ENCODE measurements around the gene XRCC6. TPM values are rescaled to one million over a fixed set of nuclear protein-coding genes. Genes with fewer than 3 reads are reported as not detected.
"Not testable (repeated sequence)": the region's sequence is repeated elsewhere in the genome, so short reads cannot be mapped to it uniquely, and the experiment has no call there.

The XRCC6 gene
- total RNA-seq, 1 donor: 251 TPM

DNA sequence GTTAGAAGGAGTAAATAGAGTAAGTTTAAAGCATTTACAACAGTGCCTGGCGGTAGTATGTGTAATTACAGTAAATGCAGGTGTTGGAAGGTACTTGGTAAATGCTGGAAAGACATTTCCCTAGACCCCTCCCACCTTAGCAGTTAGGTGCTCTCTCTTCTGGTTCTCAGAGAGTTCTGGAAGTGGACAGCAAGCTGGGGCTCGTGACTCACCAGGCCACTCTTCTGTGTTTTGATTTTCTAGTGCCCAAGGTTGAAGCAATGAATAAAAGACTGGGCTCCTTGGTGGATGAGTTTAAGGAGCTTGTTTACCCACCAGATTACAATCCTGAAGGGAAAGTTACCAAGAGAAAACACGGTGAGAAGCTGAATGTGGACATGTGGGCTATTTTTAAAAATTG lies 40.0 kb downstream of the XRCC6 start:
- Histone ChIP-seq H3K27ac (ENCODE audit: low read depth, low read length) (no peak overlapping the region), H3K4me1 (ENCODE audit: insufficient read depth, low read length) (no peaks in the 10 kb centered on the region), H3K9me3 (ENCODE audit: low read depth, low read length) (no peaks in the 10 kb centered on the region), H2AFZ (ENCODE audit: low read length) (no peak overlapping the region), H3K27me3 (ENCODE audit: insufficient read depth, low read length) (no peaks in the 10 kb centered on the region), H3K4me2 (ENCODE audit: insufficient read depth, low read length) (no peak overlapping the region), H3K36me3 (ENCODE audit: insufficient read depth, low read length) (peaks cover 89% of the 10 kb centered on the region), H3K79me2 (ENCODE audit: insufficient read depth, low read length) (peaks cover 4% of the 10 kb centered on the region), H3K4me3 (ENCODE audit: insufficient read depth, low read length) (no peak overlapping the region), H4K20me1 (ENCODE audit: insufficient read depth, low read length) (no peaks in the 10 kb centered on the region)
- no peak for DNase-seq (ENCODE audit: insufficient read length, low spot score, missing footprints)
- no peak for TF ChIP-seq CTCF (IDR thresholded peaks at IDR 0.05; ENCODE audit: extremely low read depth, low read depth, low read length)

GRCh38 chr22:41661713-41662112 lies 40.6 kb downstream of the XRCC6 start:
- no peaks in the 10 kb centered on the region for H3K27me3 ChIP-seq (ENCODE audit: insufficient read depth, low read length)
- no peaks in the 10 kb centered on the region for H3K9me3 ChIP-seq (ENCODE audit: low read depth, low read length)
- no peaks in the 10 kb centered on the region for H4K20me1 ChIP-seq (ENCODE audit: insufficient read depth, low read length)
- no peak overlapping the region for H2AFZ ChIP-seq (ENCODE audit: low read length)
- TF ChIP-seq CTCF (IDR thresholded peaks at IDR 0.05; ENCODE audit: extremely low read depth, low read depth, low read length): no peak
- H3K4me3 ChIP-seq (ENCODE audit: insufficient read depth, low read length): no peak overlapping the region
- H3K79me2 ChIP-seq (ENCODE audit: insufficient read depth, low read length): peaks cover 3% of the 10 kb centered on the region
- no peaks in the 10 kb centered on the region for H3K4me1 ChIP-seq (ENCODE audit: insufficient read depth, low read length)
- H3K4me2 ChIP-seq (ENCODE audit: insufficient read depth, low read length): no peak overlapping the region
- no peak overlapping the region for H3K27ac ChIP-seq (ENCODE audit: low read depth, low read length)
- no peak for DNase-seq (ENCODE audit: insufficient read length, low spot score, missing footprints)
- peaks cover 83% of the 10 kb centered on the region for H3K36me3 ChIP-seq (ENCODE audit: insufficient read depth, low read length)

DNA sequence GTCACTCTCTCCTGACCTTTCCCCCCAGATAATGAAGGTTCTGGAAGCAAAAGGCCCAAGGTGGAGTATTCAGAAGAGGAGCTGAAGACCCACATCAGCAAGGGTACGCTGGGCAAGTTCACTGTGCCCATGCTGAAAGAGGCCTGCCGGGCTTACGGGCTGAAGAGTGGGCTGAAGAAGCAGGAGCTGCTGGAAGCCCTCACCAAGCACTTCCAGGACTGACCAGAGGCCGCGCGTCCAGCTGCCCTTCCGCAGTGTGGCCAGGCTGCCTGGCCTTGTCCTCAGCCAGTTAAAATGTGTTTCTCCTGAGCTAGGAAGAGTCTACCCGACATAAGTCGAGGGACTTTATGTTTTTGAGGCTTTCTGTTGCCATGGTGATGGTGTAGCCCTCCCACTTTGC lies 42.5 kb downstream of the XRCC6 start:
- H3K4me1 ChIP-seq (ENCODE audit: insufficient read depth, low read length): peaks cover 12% of the 10 kb centered on the region
- H3K4me3 ChIP-seq (ENCODE audit: insufficient read depth, low read length); H3K79me2 ChIP-seq (ENCODE audit: insufficient read depth, low read length); H3K27ac ChIP-seq (ENCODE audit: low read depth, low read length); H4K20me1 ChIP-seq (ENCODE audit: insufficient read depth, low read length); DNase-seq (ENCODE audit: insufficient read length, low spot score, missing footprints); H3K27me3 ChIP-seq (ENCODE audit: insufficient read depth, low read length); H3K9me3 ChIP-seq (ENCODE audit: low read depth, low read length); H2AFZ ChIP-seq (ENCODE audit: low read length); H3K4me2 ChIP-seq (ENCODE audit: insufficient read depth, low read length): not testable (repeated sequence)
- H3K36me3 ChIP-seq (ENCODE audit: insufficient read depth, low read length): peaks cover 66% of the 10 kb centered on the region

DNA sequence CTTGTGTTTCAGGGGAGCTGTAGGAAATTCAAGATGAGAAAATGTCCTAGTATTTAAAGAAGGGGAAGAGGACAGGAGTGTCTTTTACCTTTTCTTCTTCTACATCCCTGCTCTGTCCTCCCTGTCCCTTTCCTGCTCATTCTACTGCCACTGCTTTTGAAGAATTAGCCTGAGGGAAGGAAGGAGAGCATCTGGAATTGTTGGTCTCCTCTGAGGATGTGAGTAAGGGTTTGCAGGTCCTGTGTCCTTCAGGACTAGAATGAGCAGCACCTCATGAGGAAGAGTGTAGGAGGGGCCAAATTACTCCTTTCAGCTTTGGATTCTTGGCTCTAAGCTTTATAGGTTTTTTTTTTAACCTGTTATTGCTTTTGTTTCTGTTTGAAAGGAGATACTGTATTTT lies 43.4 kb downstream of the XRCC6 start:
- Histone ChIP-seq H3K79me2 (ENCODE audit: insufficient read depth, low read length) (no peaks in the 10 kb centered on the region), H2AFZ (ENCODE audit: low read length) (no peak overlapping the region), H3K4me2 (ENCODE audit: insufficient read depth, low read length) (no peak overlapping the region), H3K36me3 (ENCODE audit: insufficient read depth, low read length) (peaks cover 59% of the 10 kb centered on the region), H3K27me3 (ENCODE audit: insufficient read depth, low read length) (no peaks in the 10 kb centered on the region), H3K27ac (ENCODE audit: low read depth, low read length) (no peak overlapping the region), H3K4me3 (ENCODE audit: insufficient read depth, low read length) (no peak overlapping the region), H3K9me3 (ENCODE audit: low read depth, low read length) (no peaks in the 10 kb centered on the region), H4K20me1 (ENCODE audit: insufficient read depth, low read length) (no peaks in the 10 kb centered on the region), H3K4me1 (ENCODE audit: insufficient read depth, low read length) (peaks cover 17% of the 10 kb centered on the region)
- DNase-seq (ENCODE audit: insufficient read length, low spot score, missing footprints): peak; percentile 34
- TF ChIP-seq CTCF (IDR thresholded peaks at IDR 0.05; ENCODE audit: extremely low read depth, low read depth, low read length): no peak

All from osteoblast (primary cell).